HAP-1 (cell line): ENCODE results near the gene TSR1.
"Not testable (repeated sequence)": the region's sequence is repeated elsewhere in the genome, so short reads cannot be mapped to it uniquely, and the experiment has no call there.

Experiments used
- DNase-seq, 2 experiments: peaks; one replicate each; pipeline ENCODE4 v3.0.0-alpha.2; 2016 to 2020; ENCODE audit warnings: low spot score in 2 of 2
- H3K27me3 ChIP-seq: fragments of 250-450 bp; sonication (Bioruptor Pico); 2 replicates; pipeline ENCODE4 v1.5.1; 2020; ENCODE audit warnings: low read depth, mild to moderate bottlenecking, moderate library complexity
- H3K36me3 ChIP-seq: fragments of 250-450 bp; sonication (Bioruptor Pico); replicated peaks from 2 replicates; pipeline ENCODE4 v1.5.1; 2020; ENCODE audit warnings: mild to moderate bottlenecking
- H3K4me1 ChIP-seq: fragments of 250-450 bp; sonication (Bioruptor Pico); 2 replicates; pipeline ENCODE4 v1.5.1; 2020; ENCODE audit warnings: mild to moderate bottlenecking
- H3K4me3 ChIP-seq: fragments of 250-450 bp; sonication (Bioruptor Pico); 2 replicates; pipeline ENCODE4 v1.5.1; 2020; ENCODE audit warnings: mild to moderate bottlenecking, moderate library complexity
- H3K9me3 ChIP-seq: fragments of 250-450 bp; sonication (Bioruptor Pico); 2 replicates; pipeline ENCODE4 v1.5.1; 2020; ENCODE audit warnings: mild to moderate bottlenecking, moderate library complexity
- in situ Hi-C: fragments of 300-500 bp; cut with MboI; formaldehyde crosslinking; loops from 3 replicates; pipeline ENCODE4 v1.14.3; 2020; ENCODE audit warnings: low sequenced_read_pairs, inconsistent platforms, mixed read lengths

The TSR1 gene

DNA sequence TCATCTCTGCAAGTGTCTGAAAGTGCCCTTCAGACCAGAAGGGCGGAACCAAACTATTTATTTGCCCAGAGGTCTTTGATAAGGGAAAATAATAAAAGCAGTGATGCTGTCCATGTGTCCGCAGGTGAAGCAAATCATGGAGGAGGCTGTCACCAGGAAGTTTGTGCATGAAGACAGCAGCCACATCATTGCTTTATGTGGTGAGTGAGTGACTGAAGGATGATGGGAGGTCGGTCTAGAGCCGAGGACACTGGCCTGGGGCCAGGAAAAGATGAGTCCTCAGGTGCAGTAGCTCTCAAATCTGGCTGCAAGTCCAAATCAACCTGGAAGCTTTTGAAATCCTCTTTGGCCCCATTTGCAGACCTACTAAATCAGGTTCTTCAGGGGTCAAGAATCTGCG lies 7.2 kb upstream of the TSR1 start:
- Histone ChIP-seq H3K9me3 (no peaks in the 10 kb centered on the region), H3K36me3 (peaks cover 9% of the 10 kb centered on the region), H3K4me3 (no peak overlapping the region), H3K4me1 (no peaks in the 10 kb centered on the region; the same call in 1 of the 2 replicates), H3K27me3 (no peaks in the 10 kb centered on the region)
- no peak for DNase-seq
- in situ Hi-C loops = no loop called here

DNA sequence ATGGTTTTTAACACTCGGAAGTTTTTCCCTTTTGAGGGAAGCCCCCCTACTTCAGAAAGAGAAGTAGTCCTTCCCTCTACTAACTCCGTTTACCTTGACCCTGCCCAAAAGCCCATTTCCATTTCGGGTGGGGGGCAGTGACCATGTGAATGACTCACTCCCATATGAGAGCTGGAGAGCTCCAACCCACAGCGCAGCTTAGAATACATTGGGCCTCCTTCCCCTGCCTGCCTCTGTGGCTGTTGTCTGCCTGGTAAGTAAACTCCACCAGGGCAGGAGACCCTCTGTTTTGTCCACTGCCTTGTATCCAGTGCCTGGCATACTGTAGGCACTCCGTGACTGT lies 2.0 kb upstream of the TSR1 start:
- Histone ChIP-seq H3K27me3 (no peaks in the 10 kb centered on the region), H3K9me3 (no peaks in the 10 kb centered on the region), H3K4me1 (peaks cover 9% of the 10 kb centered on the region), H3K36me3 (peaks cover 38% of the 10 kb centered on the region), H3K4me3 (peak overlapping the region; percentile 81)
- DNase-seq = peak in 1 of 2 experiments; percentile 27
- in situ Hi-C loops = no loop called here

GRCh38 chr17:2337544-2338314 lies 1.5 kb upstream of the TSR1 start:
- H3K36me3 ChIP-seq = peaks cover 44% of the 10 kb centered on the region
- H3K4me1 ChIP-seq = peaks cover 9% of the 10 kb centered on the region
- H3K27me3 ChIP-seq = no peaks in the 10 kb centered on the region
- peak overlapping the region; percentile 81 for H3K4me3 ChIP-seq
- DNase-seq = peak; percentile 33 to 80
- in situ Hi-C loops = no loop called here
- no peaks in the 10 kb centered on the region for H3K9me3 ChIP-seq

DNA sequence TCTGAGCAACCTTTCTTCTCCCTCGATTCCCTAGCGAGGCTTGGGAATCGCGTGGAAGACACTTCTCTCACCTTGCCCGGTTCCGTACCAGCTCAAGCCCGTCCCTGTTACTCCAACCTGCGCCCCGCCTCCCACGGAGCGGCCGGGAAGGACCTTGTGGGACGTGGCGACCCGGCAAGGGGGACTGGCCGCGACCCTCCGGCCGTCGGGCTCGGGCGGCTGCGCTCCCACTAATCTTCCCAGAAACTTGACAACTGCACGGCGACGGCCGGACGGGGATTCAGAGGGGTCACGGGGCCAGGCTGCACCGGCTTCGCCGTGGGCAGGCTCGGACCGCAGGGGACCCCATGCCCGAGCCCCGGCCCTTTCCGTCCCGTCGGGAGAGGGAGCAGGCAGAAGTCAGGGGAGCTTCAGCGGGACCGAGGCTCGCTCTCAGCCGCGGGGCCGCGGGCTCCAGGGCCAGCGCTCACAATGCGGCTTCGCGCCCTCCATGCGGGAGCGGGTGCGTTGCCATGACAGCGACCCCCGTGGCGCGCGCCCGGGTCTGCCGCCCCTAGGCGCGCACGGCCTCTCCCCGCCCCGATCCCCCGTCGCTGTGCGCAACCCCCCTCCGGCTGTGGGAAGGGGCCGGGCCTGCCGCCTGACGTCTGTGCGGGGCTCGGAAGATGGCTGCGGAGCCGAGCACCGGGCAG lies 741 bp upstream of the TSR1 start, which contains the start of gene SGSM2:
SGSM2 (plus strand) TSS at position 650 of the 692 bp plus-strand sequence. CDS start 188 bp downstream, outside the sequence.
- H3K4me1 ChIP-seq = peaks cover 9% of the 10 kb centered on the region
- in situ Hi-C loops = no loop called here
- peak within 1 kb of the TSS; percentile 81 for H3K4me3 ChIP-seq
- H3K36me3 ChIP-seq = peaks cover 51% of the 10 kb centered on the region
- H3K9me3 ChIP-seq = no peaks in the 10 kb centered on the region
- peak; percentile 57 to 88 for DNase-seq
- no peaks in the 10 kb centered on the region for H3K27me3 ChIP-seq

DNA sequence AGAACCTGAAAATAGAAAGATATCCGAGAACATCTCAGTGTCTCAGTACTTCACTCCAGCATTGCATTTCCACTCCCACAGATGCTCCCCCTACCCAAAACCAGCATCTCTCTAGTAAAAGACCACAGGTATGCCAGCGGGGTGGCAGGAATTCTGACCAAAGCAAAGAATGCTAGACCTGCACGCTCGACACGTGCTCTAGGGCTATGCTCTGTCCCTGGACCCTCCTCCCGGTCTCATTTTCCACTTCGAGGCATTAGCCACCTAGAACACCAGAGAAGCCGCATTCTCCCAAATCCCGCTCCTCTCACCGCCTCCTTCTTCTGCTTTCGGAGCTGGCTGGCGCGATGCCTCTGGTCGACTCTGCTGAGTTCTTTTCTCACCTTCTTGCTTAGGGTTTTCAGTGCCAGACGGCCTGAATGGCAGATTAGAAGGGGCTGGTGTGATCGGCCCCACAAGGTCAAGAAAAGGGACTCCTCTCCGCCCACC lies 487 bp downstream of the TSR1 start:
- peaks cover 9% of the 10 kb centered on the region for H3K4me1 ChIP-seq
- H3K36me3 ChIP-seq = peaks cover 55% of the 10 kb centered on the region
- in situ Hi-C loops = no loop called here
- H3K4me3 ChIP-seq = peak overlapping the region; percentile 81
- no peaks in the 10 kb centered on the region for H3K27me3 ChIP-seq
- no peaks in the 10 kb centered on the region for H3K9me3 ChIP-seq
- DNase-seq = peak in 1 of 2 experiments; percentile 22

DNA sequence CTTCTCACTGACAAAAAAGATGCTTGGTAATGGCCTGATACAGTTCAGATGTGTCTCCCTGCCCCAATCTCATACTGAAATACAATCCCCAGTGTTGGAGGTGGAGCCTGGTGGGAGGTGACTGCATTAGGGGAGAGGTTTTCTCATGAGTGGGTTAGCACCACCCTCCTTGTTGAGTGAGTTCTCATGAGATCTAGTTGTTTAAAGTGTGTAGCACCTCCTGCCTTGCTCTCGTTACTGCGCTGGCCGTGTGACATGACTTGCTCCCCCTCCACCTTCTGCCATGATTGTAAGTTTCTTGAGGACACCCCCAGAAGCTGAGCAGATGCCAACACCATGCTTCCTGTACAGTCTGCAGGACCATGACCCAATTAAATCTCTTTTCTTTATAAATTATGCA lies 5.0 kb downstream of the TSR1 start:
- H3K4me3 ChIP-seq = no peak overlapping the region
- H3K4me1 ChIP-seq = peaks cover 4% of the 10 kb centered on the region
- H3K9me3 ChIP-seq = no peaks in the 10 kb centered on the region
- DNase-seq = no peak
- no peaks in the 10 kb centered on the region for H3K27me3 ChIP-seq
- peaks cover 91% of the 10 kb centered on the region for H3K36me3 ChIP-seq
- in situ Hi-C loops = no loop called here

- H3K36me3 ChIP-seq = peaks cover 72% of the 10 kb centered on the region
- no peaks in the 10 kb centered on the region for H3K9me3 ChIP-seq
- DNase-seq = no peak
- no peak overlapping the region for H3K4me3 ChIP-seq
- in situ Hi-C loops = no loop called here
- H3K27me3 ChIP-seq = no peaks in the 10 kb centered on the region
- H3K4me1 ChIP-seq = no peaks in the 10 kb centered on the region
Measured at GRCh38 chr17:2323629-2324314, 12.5 kb downstream of the TSR1 start.

GRCh38 chr17:2321399-2321798 lies 14.9 kb downstream of the TSR1 start:
- no peak for DNase-seq
- H3K27me3 ChIP-seq = no peaks in the 10 kb centered on the region
- H3K4me3 ChIP-seq = no peak overlapping the region
- peaks cover 57% of the 10 kb centered on the region for H3K36me3 ChIP-seq
- H3K9me3 ChIP-seq = no peaks in the 10 kb centered on the region
- H3K4me1 ChIP-seq = no peaks in the 10 kb centered on the region
- in situ Hi-C loops = no loop called here

GRCh38 chr17:2319051-2319450 lies 17.2 kb downstream of the TSR1 start:
- DNase-seq = no peak
- Histone ChIP-seq H3K4me1 (no peaks in the 10 kb centered on the region), H3K36me3 (peaks cover 34% of the 10 kb centered on the region), H3K9me3 (no peaks in the 10 kb centered on the region), H3K27me3 (no peaks in the 10 kb centered on the region), H3K4me3 (no peak overlapping the region)
- in situ Hi-C loops = no loop called here

DNA sequence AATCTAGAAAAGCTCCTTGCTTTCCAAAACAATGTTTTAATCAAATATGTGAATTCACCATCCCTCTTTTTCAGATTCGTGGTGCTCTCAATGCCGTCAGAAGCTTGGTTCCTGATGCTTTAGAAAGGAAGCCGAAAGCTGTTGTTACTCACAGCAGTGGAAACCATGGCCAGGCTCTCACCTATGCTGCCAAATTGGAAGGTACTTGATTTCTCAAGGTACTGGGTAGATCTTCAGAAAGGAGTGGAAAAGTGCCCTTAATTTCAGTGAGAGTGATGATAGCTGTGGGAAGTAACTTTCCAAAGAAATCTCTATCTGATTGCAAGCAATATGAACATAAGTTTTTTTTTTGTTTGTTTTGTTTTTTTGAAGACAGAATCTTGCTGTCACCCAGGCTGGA lies 18.5 kb downstream of the TSR1 start:
- H3K9me3 ChIP-seq = no peaks in the 10 kb centered on the region
- no peaks in the 10 kb centered on the region for H3K27me3 ChIP-seq
- no peaks in the 10 kb centered on the region for H3K4me1 ChIP-seq
- H3K4me3 ChIP-seq = no peak overlapping the region
- peaks cover 21% of the 10 kb centered on the region for H3K36me3 ChIP-seq
- DNase-seq = no peak
- in situ Hi-C loops = no loop called here

DNA sequence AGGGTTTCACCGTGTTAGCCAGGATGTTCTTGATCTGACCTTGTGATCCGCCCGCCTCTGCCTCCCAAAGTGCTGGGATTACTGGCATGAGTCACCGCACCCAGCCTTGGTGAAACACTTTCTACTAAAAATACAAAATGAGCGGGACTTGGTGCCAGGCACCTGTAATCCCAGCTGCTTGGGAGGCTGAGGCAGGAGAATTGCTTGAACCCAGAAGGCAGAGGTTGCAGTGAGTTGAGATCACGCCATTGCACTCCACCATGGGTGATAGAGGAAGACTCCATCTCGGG lies 19.4 kb downstream of the TSR1 start:
- DNase-seq, in situ Hi-C loops, H3K9me3 ChIP-seq, H3K27me3 ChIP-seq, H3K4me3 ChIP-seq, H3K4me1 ChIP-seq: not testable (repeated sequence)
- H3K36me3 ChIP-seq = peaks cover 14% of the 10 kb centered on the region

GRCh38 chr17:2312736-2313135 lies 23.5 kb downstream of the TSR1 start:
- DNase-seq = no peak
- no peaks in the 10 kb centered on the region for H3K4me1 ChIP-seq
- no peaks in the 10 kb centered on the region for H3K36me3 ChIP-seq
- in situ Hi-C loops = no loop called here
- H3K4me3 ChIP-seq = no peak overlapping the region
- H3K9me3 ChIP-seq = no peaks in the 10 kb centered on the region
- H3K27me3 ChIP-seq = no peaks in the 10 kb centered on the region

DNA sequence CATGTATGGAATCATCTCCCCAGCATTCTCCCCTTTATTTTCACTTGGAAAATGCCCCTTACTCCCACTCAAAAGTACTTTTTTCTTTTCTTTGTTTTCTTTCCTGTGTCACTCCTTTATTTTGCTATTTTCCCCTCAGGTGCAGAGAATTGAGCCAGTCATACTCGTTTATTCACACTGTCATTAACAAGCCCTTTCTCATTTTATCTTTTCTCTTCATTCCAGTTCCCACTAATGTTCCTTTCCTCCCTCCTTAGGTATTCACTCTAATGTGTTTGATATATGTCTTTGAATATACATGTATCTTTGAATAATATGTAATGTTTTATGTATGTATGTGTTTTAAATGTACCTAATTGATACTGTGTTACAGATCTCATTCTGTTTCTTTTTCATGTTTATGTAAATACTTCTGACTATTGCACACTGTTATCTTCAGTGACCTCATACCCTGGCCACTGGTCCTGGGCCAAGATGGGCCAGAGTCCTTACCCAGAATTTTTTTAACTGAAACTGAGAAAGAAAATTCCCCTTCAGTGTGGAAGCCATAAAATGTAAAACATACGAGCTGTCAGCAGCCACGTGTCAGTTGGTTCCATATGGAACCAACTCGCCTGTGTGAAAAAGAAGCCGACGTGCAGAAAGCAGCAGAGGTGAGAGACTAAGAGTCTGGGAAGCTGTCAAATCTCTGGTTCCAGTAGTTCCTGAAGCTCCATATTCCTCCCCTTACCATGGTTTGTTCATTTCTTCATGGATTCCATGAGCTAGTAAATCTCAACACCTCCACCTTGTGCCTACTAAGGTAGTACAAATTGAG lies 26.7 kb downstream of the TSR1 start:
- H3K36me3 ChIP-seq = no peaks in the 10 kb centered on the region
- in situ Hi-C loops = no loop called here
- DNase-seq = no peak
- no peak overlapping the region for H3K4me3 ChIP-seq
- H3K27me3 ChIP-seq = no peaks in the 10 kb centered on the region
- H3K4me1 ChIP-seq = peaks cover 1% of the 10 kb centered on the region; the same call in 1 of the 2 replicates
- no peaks in the 10 kb centered on the region for H3K9me3 ChIP-seq
